OCI-LY3 (cell line): Measurements from ENCODE around the gene ROCK2.

Experiments used
- EZH2phosphoT487 ChIP-seq: fragments of 200-600 bp; shearing (Covaris generic); IDR thresholded peaks from 2 replicates; pipeline ENCODE4 v1.6.1; 2018; ENCODE audit warnings: antibody characterized with exemption, mixed run types, low read depth
- TF ChIP-seq, protein P1 (sequence below): fragments of 200-600, 300-600 bp; sonication (generic); IDR thresholded peaks from 2 replicates; pipeline ENCODE4 v1.5.1; 2014; ENCODE audit warnings: antibody characterized with exemption, low read length, low read depth

DNA sequence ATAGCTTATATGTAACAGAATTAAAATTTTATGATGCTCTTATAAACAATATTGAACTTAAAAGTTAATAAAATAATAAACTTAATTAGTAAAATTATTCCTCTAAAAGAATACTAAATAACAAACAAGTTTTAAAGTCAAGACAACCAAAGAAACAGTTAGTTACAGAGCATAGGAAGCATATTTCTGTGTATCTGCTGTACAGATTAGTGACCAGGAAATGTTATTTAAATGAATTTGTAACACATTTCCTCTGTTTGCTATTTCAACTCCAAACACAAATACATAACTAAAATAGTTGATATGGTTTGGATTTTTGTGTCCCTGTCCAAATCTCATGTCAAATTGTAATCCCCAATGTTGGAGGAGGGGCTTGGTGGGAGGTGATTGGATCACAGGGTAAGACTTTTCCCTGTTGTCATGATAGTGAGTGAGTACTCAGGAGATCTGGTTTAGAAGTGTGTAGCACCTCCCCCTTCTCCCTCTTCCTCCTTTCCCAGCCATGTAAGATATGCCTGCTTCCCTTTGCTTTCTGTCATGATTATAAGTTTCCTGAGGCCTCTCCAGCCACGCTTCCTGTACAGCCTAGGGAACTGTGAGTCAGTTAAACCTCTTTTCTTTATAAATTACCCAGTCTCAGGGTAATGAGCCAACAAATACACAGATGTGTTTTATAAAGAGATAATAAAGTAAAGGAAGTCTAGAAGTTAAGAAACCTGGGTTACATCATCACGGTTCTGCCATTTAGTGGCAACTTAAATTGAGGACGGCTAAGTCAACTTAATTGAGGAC lies 51.8 kb downstream of the ROCK2 start:
- TF ChIP-seq, protein P1, sequence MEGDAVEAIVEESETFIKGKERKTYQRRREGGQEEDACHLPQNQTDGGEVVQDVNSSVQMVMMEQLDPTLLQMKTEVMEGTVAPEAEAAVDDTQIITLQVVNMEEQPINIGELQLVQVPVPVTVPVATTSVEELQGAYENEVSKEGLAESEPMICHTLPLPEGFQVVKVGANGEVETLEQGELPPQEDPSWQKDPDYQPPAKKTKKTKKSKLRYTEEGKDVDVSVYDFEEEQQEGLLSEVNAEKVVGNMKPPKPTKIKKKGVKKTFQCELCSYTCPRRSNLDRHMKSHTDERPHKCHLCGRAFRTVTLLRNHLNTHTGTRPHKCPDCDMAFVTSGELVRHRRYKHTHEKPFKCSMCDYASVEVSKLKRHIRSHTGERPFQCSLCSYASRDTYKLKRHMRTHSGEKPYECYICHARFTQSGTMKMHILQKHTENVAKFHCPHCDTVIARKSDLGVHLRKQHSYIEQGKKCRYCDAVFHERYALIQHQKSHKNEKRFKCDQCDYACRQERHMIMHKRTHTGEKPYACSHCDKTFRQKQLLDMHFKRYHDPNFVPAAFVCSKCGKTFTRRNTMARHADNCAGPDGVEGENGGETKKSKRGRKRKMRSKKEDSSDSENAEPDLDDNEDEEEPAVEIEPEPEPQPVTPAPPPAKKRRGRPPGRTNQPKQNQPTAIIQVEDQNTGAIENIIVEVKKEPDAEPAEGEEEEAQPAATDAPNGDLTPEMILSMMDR: no peak
- TF ChIP-seq EZH2phosphoT487: no peak
